Mesothelial cell of epicardium (in vitro differentiated cells): ENCODE results near the gene EGFL6. TPM values are rescaled to one million over a fixed set of nuclear protein-coding genes. Genes with fewer than 3 reads are reported as not detected.

Source experiments
- DNase-seq, 2 experiments: peaks; one replicate each; pipeline ENCODE4 v3.0.0; 2021; ENCODE audit warnings: low spot score in 2 of 2; ENCODE audit not compliant: unreplicated experiment in 2 of 2
- H3K27ac Mint-ChIP-seq: 2 replicates; pipeline ENCODE4 v1.8.0; 2021; ENCODE audit warnings: mixed read lengths
- H3K27me3 Mint-ChIP-seq: 2 replicates; pipeline ENCODE4 v1.8.0; 2021; ENCODE audit warnings: low read depth, mixed read lengths
- H3K36me3 Mint-ChIP-seq: 2 replicates; pipeline ENCODE4 v1.8.0; 2021; ENCODE audit warnings: mixed read lengths
- H3K4me1 Mint-ChIP-seq: 2 replicates; pipeline ENCODE4 v1.8.0; 2021; ENCODE audit warnings: mixed read lengths
- H3K4me3 Mint-ChIP-seq: 2 replicates; pipeline ENCODE4 v1.8.0; 2021; ENCODE audit warnings: mild to moderate bottlenecking, moderate library complexity, mixed read lengths
- H3K9me3 Mint-ChIP-seq: 2 replicates; pipeline ENCODE4 v1.8.0; 2021; ENCODE audit warnings: mixed read lengths
- CTCF ChIP-seq: fragments of 200-600 bp; sonication (generic); IDR thresholded peaks from one replicate; pipeline ENCODE4 v1.5.0; 2021; ENCODE audit warnings: antibody characterized with exemption; ENCODE audit not compliant: unreplicated experiment
- total RNA-seq: library from RNA; stranded (reverse); gene quantifications from 3 replicates; pipeline ENCODE4 v1.2.1, GENCODE V29; 2021

The EGFL6 gene
- total RNA-seq, 1 donor from 2014 or later = 12.3 TPM

GRCh38 chrX:13571136-13571535 is 1.7 kb downstream of the EGFL6 start:
- Mint-ChIP-seq H3K4me3 (no peak overlapping the region), H3K9me3 (peaks cover 23% of the 10 kb centered on the region), H3K27ac (no peak overlapping the region), H3K4me1 (peaks cover 4% of the 10 kb centered on the region), H3K27me3 (peaks cover 64% of the 10 kb centered on the region), H3K36me3 (no peaks in the 10 kb centered on the region)
- no peak for TF ChIP-seq CTCF
- no peak for DNase-seq

- DNase-seq = no peak
- Mint-ChIP-seq H3K27ac (no peak overlapping the region), H3K4me1 (peaks cover 4% of the 10 kb centered on the region), H3K27me3 (peaks cover 37% of the 10 kb centered on the region), H3K4me3 (no peak overlapping the region), H3K9me3 (peaks cover 23% of the 10 kb centered on the region), H3K36me3 (no peaks in the 10 kb centered on the region)
- no peak for TF ChIP-seq CTCF
Measured at GRCh38 chrX:13574600-13574999, 5.2 kb downstream of the EGFL6 start.

- Mint-ChIP-seq H3K27me3 (peaks cover 11% of the 10 kb centered on the region), H3K27ac (no peak overlapping the region), H3K4me3 (no peak overlapping the region), H3K4me1 (no peaks in the 10 kb centered on the region), H3K9me3 (peaks cover 40% of the 10 kb centered on the region), H3K36me3 (no peaks in the 10 kb centered on the region)
- no peak for DNase-seq
- TF ChIP-seq CTCF = no peak
Measured at GRCh38 chrX:13579661-13580060, 10.3 kb downstream of the EGFL6 start.

- DNase-seq = no peak
- H3K36me3 Mint-ChIP-seq = no peaks in the 10 kb centered on the region
- no peaks in the 10 kb centered on the region for H3K4me1 Mint-ChIP-seq
- H3K4me3 Mint-ChIP-seq = no peak overlapping the region
- no peak for TF ChIP-seq CTCF
- peaks cover 11% of the 10 kb centered on the region for H3K27me3 Mint-ChIP-seq
- peaks cover 37% of the 10 kb centered on the region for H3K9me3 Mint-ChIP-seq
- no peak overlapping the region for H3K27ac Mint-ChIP-seq
Measured at GRCh38 chrX:13581554-13581953, 12.2 kb downstream of the EGFL6 start.

GRCh38 chrX:13587786-13588477 is 18.5 kb downstream of the EGFL6 start:
- peaks cover 41% of the 10 kb centered on the region for H3K9me3 Mint-ChIP-seq
- no peak for TF ChIP-seq CTCF
- H3K27me3 Mint-ChIP-seq = peaks cover 3% of the 10 kb centered on the region
- H3K27ac Mint-ChIP-seq = no peak overlapping the region
- no peak overlapping the region for H3K4me3 Mint-ChIP-seq
- no peaks in the 10 kb centered on the region for H3K4me1 Mint-ChIP-seq
- H3K36me3 Mint-ChIP-seq = no peaks in the 10 kb centered on the region
- DNase-seq = no peak
